OCI-LY3 (cell line): ENCODE results near the gene GRIFIN.

Experiments used
- CTCF ChIP-seq: fragments of 200-600, 300-600 bp; sonication (generic); IDR thresholded peaks from 2 replicates; pipeline ENCODE4 v1.5.1; 2014; ENCODE audit warnings: antibody characterized with exemption, low read length, low read depth
- EZH2phosphoT487 ChIP-seq: fragments of 200-600 bp; shearing (Covaris generic); IDR thresholded peaks from 2 replicates; pipeline ENCODE4 v1.6.1; 2018; ENCODE audit warnings: antibody characterized with exemption, mixed run types, low read depth

- no peak for TF ChIP-seq CTCF
- no peak for TF ChIP-seq EZH2phosphoT487
Measured at GRCh38 chr7:2475678-2476015, 551 bp downstream of the GRIFIN start.
